ENCODE data around the gene PTPRD.

DNA sequence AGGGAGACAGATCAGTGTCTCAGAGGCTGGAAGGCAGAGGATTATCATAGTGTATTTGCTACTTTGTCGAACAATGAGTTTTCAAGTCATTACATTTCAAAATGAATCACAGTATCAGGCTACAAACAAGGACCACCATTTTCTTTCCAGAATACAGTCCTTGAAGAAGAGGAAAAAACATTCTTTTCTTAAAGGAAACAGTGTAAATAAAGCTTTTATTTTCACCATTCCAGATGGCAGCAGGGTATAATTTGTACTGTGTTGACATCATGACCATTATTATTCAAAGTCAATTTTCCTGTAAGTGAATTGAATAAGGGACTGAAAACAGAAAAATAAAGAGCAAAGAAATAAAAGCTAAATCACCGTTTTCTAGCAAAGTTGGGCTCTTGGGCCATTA, 2076.0 kb downstream of the PTPRD start:
- TF ChIP-seq POLR2AphosphoS5 (IDR thresholded peaks at IDR 0.05; ENCODE audit: low read depth, low read length) (no peak), TAF1 (IDR thresholded peaks at IDR 0.05; ENCODE audit: borderline replicate concordance, insufficient read depth, low read length) (no peak), SIN3A (IDR thresholded peaks at IDR 0.05; ENCODE audit: borderline replicate concordance, insufficient read depth, low read length) (no peak)
- TF ChIP-seq, protein P1, sequence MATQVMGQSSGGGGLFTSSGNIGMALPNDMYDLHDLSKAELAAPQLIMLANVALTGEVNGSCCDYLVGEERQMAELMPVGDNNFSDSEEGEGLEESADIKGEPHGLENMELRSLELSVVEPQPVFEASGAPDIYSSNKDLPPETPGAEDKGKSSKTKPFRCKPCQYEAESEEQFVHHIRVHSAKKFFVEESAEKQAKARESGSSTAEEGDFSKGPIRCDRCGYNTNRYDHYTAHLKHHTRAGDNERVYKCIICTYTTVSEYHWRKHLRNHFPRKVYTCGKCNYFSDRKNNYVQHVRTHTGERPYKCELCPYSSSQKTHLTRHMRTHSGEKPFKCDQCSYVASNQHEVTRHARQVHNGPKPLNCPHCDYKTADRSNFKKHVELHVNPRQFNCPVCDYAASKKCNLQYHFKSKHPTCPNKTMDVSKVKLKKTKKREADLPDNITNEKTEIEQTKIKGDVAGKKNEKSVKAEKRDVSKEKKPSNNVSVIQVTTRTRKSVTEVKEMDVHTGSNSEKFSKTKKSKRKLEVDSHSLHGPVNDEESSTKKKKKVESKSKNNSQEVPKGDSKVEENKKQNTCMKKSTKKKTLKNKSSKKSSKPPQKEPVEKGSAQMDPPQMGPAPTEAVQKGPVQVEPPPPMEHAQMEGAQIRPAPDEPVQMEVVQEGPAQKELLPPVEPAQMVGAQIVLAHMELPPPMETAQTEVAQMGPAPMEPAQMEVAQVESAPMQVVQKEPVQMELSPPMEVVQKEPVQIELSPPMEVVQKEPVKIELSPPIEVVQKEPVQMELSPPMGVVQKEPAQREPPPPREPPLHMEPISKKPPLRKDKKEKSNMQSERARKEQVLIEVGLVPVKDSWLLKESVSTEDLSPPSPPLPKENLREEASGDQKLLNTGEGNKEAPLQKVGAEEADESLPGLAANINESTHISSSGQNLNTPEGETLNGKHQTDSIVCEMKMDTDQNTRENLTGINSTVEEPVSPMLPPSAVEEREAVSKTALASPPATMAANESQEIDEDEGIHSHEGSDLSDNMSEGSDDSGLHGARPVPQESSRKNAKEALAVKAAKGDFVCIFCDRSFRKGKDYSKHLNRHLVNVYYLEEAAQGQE (IDR thresholded peaks at IDR 0.05; ENCODE audit: insufficient read depth in 1 of 2, low read depth in 2 of 2, low read length in 2 of 2) = no peak

All from PFSK-1 (cell line).